Measurements from ENCODE around the gene CPED1.

- TF ChIP-seq CTCF (IDR thresholded peaks at IDR 0.05) (no peak), POLR2AphosphoS5 (IDR thresholded peaks at IDR 0.05) (no peak)
These were observed 354.8 kb downstream of the CPED1 start for GRCh38 chr7:121343302-121343701.

Measured in suprapubic skin (tissue), 3 donors.